Gastroesophageal sphincter (tissue), 4 donors: ENCODE results near the gene MATN4. TPM values are rescaled to one million over a fixed set of nuclear protein-coding genes. Genes with fewer than 3 reads are reported as not detected.

Experiments
- ATAC-seq: fragments of 150-250 bp; one replicate; pipeline ENCODE4 v1.9.1; 2016; ENCODE audit warnings: mild to moderate bottlenecking, moderate library complexity
- H3K27ac ChIP-seq, 4 donors: fragments of 200-600 bp; sonication (generic) in 3 of 4; 1 replicate in 3 of 4; 2 replicates in 1 of 4; pipeline ENCODE4 v1.5.1; 2016 to 2019
- H3K27me3 ChIP-seq: fragments of 200-600 bp; sonication (generic); one replicate; pipeline ENCODE4 v1.5.1; 2019
- H3K36me3 ChIP-seq, 2 donors: fragments of 200-600 bp; sonication (generic); one replicate each; pipeline ENCODE4 v1.5.1; 2019; ENCODE audit warnings: control low read depth in 1 of 2
- H3K4me1 ChIP-seq, 3 donors: fragments of 200-600 bp; sonication (generic); 1 replicate in 2 of 3; 2 replicates in 1 of 3; pipeline ENCODE4 v1.5.1; 2016 to 2019; ENCODE audit warnings: control low read depth in 2 of 3
- H3K4me3 ChIP-seq, 2 donors: fragments of 200-600 bp; sonication (generic); one replicate each; pipeline ENCODE4 v1.5.1; 2019; ENCODE audit warnings: mild to moderate bottlenecking in 1 of 2, moderate library complexity in 1 of 2
- H3K9me3 ChIP-seq, 3 donors: fragments of 200-600 bp; sonication (generic); one replicate each; pipeline ENCODE4 v1.5.1; 2017 to 2019; ENCODE audit warnings: control low read depth in 2 of 3
- CTCF ChIP-seq, 4 experiments: fragments of 200-600 bp in 2 of 4; fragments of 450-650 bp in 2 of 4; sonication (generic) in 1 of 4; IDR thresholded peaks; one replicate each; pipeline ENCODE4 v1.5.1; 2017 to 2019; ENCODE audit warnings: antibody characterized with exemption in 4 of 4, mild to moderate bottlenecking in 2 of 4, moderate library complexity in 2 of 4
- EP300 ChIP-seq: sonication (generic); formaldehyde crosslinking; IDR thresholded peaks from one replicate; pipeline ENCODE4 v1.6.1; 2017; ENCODE audit warnings: antibody characterized with exemption, mild to moderate bottlenecking
- POLR2A ChIP-seq, 2 donors: fragments of 450-650 bp; IDR thresholded peaks; one replicate each; pipeline ENCODE4 v1.6.1; 2017; ENCODE audit warnings: antibody characterized with exemption in 2 of 2, mild to moderate bottlenecking in 2 of 2, moderate library complexity in 1 of 2
- POLR2AphosphoS5 ChIP-seq: sonication (generic); formaldehyde crosslinking; IDR thresholded peaks from one replicate; pipeline ENCODE4 v1.6.1; 2017; ENCODE audit warnings: antibody characterized with exemption
- WGBS, 2 donors: methylation state at CpG; one replicate each; pipeline ENCODE4 v1.1.5; 2018; ENCODE audit warnings: low coverage in 1 of 2; 5-methylcytosine and 5-hydroxymethylcytosine counted together
- total RNA-seq, 4 donors: library from RNA; depleted of rRNA; stranded (reverse); fragments of >200 nt; gene quantifications; one replicate each; pipeline ENCODE4 v1.1.0, GENCODE V29; 2016

Gene MATN4
- total RNA-seq, 4 donors from 2014 or later = not detected

- H3K36me3 ChIP-seq = no peaks in the 10 kb centered on the region
- no peaks in the 10 kb centered on the region for H3K4me1 ChIP-seq
- H3K27me3 ChIP-seq = peaks cover 20% of the 10 kb centered on the region
- no peak overlapping the region for H3K27ac ChIP-seq
- ATAC-seq = no peak
- 41 to 49% methylated on average over 6 of the region's 6 CpGs for WGBS, 2 donors
- no peaks in the 10 kb centered on the region for H3K9me3 ChIP-seq
- H3K4me3 ChIP-seq = no peak overlapping the region
- TF ChIP-seq POLR2AphosphoS5 (no peak), POLR2A (IDR thresholded peaks at IDR 0.05) (no peak), EP300 (no peak), CTCF (IDR thresholded peaks at IDR 0.05) (no peak)
These were observed 62.0 kb downstream of the MATN4 start for GRCh38 chr20:45246109-45246508.

Other genes starting within 250 kb of the MATN4 start
- not detected for gene KCNS1, start 207.2 kb downstream of the MATN4 start, total RNA-seq
- gene WFDC5, start 193.1 kb downstream of the MATN4 start, total RNA-seq = not detected
- gene WFDC12, start 183.8 kb downstream of the MATN4 start, total RNA-seq = not detected
- gene PI3, start 133.4 kb downstream of the MATN4 start, total RNA-seq = 10 to 100 TPM in 1 of 4 donors, 1 to 10 TPM in 2, not detected in 1; 2.0 to 33.7 (median 4.5) TPM
- gene SEMG1, start 101.3 kb downstream of the MATN4 start, total RNA-seq = not detected
- gene SEMG2, start 86.9 kb downstream of the MATN4 start, total RNA-seq = not detected
- 100 to 1,000 TPM in 1 of 4 donors, 10 to 100 TPM in 3; 26.1 to 251 (median 56.5) TPM for gene SLPI, start 53.7 kb downstream of the MATN4 start, total RNA-seq
- not detected for gene RBPJL, start 1.5 kb downstream of the MATN4 start, total RNA-seq
- 100 to 1,000 TPM in 1 of 4 donors, 10 to 100 TPM in 3; 75.1 to 182 (median 84.2) TPM for gene SDC4, start 40.1 kb upstream of the MATN4 start, total RNA-seq
- 10 to 100 TPM; 29.3 to 55.3 (median 34.7) TPM for gene SYS1, start 54.9 kb upstream of the MATN4 start, total RNA-seq
- not detected for gene TP53TG5, start 70.0 kb upstream of the MATN4 start, total RNA-seq
- 100 to 1,000 TPM in 2 of 4 donors, 10 to 100 TPM in 2; 84.9 to 132 (median 106) TPM for gene DBNDD2, start 100.0 kb upstream of the MATN4 start, total RNA-seq
- 10 to 100 TPM; 59.8 to 87.3 (median 67.6) TPM for gene PIGT, start 107.8 kb upstream of the MATN4 start, total RNA-seq
- gene WFDC2, start 161.5 kb upstream of the MATN4 start, total RNA-seq = 10 to 100 TPM in 1 of 4 donors, 1 to 10 TPM in 2, not detected in 1; 7.0 to 21.9 (median 9.3) TPM
- gene SPINT3, start 207.3 kb upstream of the MATN4 start, total RNA-seq = not detected
- not detected for gene WFDC6, start 231.2 kb upstream of the MATN4 start, total RNA-seq
- gene EPPIN, start 239.1 kb upstream of the MATN4 start, total RNA-seq = not detected